RKO (cell line): Measurements from ENCODE around the gene RABGAP1L.
A peak's percentile ranks its signal among the peaks of the same experiment; 100 is the strongest.
"Not testable (repeated sequence)": the region's sequence is repeated elsewhere in the genome, so short reads cannot be mapped to it uniquely, and the experiment has no call there.

Experiments
- DNase-seq: peaks from one replicate; pipeline ENCODE4 v3.0.0-alpha.2; 2016; ENCODE audit warnings: low spot score

RABGAP1L gene

DNA sequence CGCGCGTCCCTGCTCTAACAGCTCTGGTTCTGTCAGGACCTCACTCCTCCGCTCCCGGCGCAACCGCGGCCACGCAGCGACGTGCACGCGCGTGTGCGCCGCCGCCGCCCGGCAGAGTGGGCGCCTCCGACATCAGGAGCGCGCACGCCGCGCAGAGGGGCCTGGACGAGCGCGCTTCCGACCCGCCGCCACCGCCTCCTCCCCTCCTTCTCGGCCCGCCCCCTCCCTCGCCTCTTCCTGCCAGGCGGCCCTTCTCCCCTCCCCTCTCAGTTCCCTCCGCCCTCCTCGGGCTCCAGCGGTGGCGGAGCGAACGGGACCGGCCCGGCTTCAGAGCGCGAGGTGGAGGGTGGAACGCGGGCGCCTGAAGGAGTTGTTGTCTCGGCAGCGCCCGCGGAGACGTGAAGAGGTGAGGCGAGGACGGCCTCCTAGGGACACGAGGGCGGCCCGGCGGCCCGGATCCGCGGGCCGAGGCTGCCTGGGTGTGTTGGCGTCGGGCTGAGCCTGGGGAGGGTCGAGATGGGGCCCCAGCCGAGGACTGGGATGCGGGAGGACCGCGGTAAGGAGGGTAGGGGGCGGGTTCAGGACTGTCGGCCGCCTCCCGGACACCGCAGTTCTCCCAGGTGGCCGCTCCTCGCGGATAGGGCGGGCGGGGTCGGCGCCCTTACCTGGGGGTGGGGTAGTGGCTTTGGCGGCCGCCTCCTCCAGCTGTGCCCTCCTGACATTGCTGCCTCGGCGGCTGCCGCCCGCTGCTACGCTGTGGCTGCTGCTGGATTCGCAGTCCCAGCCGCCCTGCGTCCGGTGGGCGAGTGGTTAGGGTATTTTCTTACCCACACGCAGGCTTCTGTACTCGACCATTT, at the start of gene RABGAP1L:
RABGAP1L (plus strand) TSS at position 269 of the 857 bp plus-strand sequence.
- peak; percentile 93 for DNase-seq

DNA sequence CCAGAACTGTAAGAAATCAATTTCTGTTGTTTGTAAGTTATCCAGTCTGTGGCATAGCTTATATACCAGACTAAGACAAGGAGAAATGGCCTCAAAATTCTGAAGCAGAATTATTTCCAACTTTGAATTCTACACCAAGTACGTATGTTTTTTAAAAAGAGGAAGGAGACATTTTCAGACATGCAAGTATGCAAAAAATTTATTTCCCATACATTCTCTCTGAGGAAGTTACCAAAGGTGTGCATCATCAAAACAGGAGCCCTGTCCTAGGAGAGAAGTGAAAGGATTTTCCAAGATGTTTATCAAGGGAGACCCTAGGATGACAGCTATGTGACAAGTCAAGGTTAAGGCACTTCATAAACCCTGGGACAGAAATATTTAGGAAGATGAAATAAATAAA, 49.3 kb upstream of the RABGAP1L start:
- DNase-seq, result no peak

DNA sequence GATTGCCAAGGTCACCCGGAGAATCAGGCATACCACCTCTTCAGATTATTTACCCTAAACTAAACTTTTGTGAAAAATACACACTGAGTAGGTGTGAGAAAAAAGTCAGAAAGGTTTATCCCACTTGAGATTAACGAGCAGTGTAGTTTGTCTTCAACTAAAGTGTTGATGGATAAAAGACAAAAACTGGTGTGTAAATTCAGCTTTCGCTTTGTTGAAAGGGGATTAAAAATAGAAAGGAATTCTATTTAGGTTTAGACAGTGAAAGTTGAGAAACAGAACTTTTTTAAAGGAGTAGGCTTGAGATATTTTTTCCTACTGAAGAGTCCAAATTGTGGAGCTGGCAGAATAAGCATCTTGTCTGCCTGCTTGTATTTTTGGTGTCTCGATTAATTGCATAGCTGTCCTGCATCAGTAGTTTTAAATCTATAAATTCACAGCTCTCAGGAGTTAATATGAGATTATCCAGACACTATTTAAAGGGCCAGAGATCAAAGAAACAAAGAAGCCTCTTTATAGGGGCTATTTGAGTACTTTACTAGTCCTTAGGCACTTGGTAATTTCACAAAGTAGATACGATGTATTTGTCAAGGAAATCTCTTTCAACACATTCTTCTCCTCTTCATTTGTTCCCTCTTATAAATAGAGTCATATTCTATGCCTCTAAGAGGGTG, 46.7 kb upstream of the RABGAP1L start:
- no peak for DNase-seq

DNA sequence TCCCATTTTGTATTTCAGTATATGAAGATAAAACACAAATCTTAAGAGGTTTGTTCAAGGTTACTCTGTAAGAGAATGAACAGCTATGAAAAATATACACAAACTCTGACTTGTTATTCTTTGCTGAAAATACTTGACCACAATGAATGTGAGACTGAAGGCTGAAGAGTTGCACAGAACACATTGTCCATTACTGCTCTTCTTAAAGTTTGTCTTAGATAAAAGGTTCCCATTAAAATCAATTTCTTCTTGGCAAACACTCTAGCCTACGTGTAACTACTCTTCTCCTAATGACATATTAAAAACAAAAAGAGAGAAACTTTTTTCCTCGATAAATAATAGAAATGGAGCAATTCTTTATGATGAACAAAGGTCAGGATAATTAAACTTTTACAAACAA, 45.2 kb upstream of the RABGAP1L start:
- no peak for DNase-seq

DNA sequence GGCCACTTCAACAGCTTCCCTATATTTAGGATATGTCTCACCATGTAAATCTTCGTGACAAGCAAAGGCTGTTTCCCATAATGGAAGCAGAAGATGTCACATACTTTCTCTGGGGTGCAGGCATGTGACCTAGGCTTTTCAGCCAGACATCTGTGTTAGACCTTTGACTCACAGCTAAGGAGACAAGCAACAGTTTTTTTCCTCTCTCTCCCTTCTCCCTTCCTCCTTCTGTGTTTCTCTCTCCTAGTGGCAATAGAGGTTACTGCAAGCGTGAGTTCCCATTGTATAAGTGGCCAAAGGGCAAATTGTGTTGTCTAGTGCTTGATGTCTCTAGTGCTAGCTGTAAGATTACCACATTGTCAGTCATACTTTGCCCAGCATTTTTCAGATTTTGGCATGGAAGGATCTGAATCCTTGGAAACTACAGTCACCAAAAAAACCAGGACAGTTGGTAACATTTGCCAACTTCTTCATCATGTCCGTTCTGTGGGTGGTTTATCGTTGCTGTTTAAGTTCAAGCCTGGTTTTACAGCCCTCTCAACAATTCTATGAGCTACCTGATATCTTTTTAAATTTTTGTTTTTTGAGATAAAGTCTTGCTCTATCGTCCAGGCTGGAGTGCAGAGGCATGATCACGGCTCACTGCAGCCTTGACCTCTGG, 44.4 kb upstream of the RABGAP1L start:
- peak; percentile 85 for DNase-seq

DNA sequence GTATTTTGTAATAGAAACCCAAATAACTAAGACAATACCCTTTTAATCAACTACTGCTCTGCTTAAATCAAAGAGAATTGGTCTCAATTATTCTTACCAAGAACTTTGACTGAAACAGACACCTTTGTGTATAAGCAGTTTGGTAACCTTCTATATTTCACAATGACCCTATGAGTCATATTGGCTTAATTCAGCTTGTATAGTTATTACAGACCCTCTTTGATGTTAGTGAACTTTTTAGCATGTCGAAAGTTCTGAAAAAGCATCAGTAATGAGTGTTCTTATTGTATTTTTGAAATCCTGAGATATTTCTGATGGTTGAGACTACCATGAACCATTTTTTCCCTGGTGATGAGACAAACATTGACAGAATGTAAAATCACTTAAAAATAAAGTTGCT, 43.3 kb upstream of the RABGAP1L start:
- no peak for DNase-seq

DNA sequence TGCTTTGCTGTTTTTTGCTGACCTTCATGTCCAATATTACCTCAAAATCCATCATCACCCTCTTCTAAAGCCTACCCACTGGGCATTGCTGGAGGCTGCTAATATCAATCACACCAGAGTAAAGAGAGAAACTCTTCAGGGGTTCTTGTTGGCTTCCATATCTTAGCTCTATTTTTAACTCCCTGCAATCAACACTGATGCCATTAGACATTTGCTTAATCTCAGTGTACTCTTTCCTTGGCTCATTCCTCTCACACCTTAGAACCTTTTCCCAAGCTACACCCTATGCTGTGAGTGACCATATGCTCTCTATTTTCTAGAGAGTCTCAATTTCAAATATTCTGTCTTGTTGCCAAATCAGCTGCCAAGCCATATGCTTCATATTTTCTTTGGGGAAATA, 40.6 kb upstream of the RABGAP1L start:
- DNase-seq, result no peak

DNA sequence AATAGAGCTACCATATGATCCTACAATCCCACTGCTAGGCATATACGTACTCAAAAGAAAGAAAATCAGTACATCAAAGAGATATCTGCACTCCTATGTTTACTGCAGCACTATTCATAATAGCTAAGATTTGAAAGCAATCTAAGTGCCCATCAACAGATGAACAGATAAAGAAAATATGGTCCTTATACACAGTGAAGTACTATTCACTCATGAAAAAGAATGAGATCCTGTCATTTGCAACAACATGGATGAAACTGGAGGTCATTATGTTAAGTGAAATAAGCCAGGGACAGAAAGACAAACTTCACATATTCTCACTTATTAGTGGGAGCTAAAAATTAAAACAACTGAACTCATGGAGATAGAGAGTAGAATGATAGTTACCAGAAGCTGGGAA, 37.0 kb upstream of the RABGAP1L start:
- not testable (repeated sequence) for DNase-seq

DNA sequence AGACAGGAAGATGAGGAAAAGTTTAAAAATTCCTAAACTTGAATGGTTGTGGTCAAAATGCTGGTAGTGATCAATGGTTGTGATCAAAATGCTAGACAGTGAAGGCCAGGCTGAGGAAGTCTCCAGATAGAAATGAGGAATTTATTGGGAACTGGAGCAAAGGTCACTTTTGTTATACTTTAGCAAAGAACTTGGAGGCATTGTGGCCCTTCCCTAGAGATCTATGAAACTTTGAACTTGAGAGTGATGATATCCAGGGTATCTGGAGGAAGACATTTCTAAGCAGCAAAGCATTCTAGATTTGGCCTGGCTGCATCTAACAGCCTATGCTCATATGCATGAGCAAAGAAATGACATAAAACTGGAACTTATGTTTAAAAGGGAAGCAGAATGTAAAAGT, 35.5 kb upstream of the RABGAP1L start:
- no peak for DNase-seq

DNA sequence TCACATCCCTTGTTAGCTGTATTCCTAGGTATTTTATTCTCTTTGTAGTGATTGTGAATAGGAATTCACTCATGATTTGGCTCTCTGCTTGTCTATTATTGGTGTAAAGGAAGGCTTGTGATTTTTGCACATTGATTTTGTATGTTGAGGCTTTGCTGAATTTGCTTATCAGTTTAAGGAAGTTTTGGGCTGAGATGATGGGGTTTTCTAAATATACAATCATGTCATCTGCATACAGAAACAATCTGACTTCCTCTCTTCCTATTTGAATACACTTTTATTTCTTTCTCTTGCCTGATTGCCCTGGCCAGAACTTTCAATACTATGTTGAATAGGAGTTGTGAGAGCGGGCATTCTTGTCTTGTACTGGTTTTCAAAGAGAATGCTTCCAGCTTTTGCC, 32.1 kb upstream of the RABGAP1L start:
- not testable (repeated sequence) for DNase-seq

DNA sequence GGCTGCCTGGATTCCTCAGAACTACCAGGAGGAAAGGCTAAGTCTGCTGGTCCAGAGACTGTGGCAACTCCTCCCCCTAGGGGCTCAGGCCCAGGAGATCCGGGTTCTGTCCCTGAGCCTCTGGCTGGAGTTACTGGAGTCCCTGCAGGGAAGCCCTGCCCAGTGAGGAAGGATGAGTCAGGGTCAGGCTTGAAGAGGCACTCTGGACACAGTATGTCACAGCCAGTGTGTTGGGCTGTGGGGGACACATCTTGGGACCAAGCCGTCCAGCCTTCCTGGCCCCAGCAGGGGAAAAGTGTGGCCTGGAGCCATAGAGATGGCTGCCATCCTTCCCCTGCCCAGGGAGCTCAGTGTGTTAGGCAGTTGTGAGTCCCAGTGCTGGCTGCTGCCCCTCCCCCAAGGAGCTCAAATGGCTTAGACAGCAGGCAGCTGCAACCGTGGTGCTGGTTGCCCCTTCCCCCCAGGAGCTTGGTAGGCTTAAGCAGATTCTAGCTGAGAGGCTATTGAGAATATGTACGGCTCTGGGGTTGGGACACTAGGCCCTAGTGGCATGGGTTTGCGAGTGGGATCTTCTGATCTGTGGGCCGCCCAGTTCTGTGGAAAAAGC, 28.2 kb upstream of the RABGAP1L start:
- DNase-seq, result no peak

DNA sequence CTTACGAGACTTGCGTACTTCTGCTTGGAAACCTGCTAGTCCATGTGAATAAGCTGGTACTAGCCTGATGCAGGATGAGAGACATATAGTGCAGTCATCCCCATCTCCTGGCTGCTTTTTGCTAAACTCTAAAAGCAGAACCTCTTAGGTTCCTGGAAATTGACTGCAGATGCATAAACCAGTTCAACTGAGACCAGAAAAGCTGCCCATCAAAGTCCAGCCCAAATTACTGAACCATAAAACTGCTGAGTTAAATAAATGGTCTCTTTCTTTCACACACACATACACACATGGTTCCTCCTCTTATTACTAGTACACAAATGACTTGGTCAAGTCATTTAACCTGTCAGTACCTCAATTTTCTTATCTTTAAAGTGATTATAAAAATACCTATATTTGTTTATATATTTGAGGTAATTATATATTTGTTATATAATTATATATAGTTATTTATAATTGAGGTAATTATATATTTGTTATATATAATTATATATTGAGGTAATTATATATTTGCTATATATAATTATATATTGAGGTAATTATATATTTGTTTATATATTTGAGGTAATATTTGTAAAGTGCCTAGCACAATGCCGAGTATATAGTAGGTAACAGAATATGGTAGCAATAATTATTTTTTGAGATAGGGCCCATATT, 25.2 kb upstream of the RABGAP1L start:
- DNase-seq, result no peak

DNA sequence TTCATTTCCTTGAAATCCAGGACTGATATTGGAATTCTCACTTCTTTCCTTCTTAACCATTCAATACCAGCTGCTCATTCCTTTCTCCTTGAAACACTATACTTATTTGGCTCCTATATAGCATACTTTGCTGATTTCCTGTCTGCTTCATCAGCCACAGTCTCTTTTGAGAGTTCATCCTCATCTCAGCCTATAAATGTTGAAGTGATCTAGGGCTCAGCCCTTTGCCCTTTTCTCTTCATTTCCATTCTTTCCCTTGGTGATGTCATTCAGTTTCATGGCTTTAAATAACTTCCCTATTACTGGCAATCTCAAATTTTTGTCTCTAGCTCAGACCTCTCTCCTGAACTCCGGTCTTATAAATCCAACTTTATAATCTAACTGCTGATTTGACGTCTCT, 24.1 kb upstream of the RABGAP1L start:
- no peak for DNase-seq

DNA sequence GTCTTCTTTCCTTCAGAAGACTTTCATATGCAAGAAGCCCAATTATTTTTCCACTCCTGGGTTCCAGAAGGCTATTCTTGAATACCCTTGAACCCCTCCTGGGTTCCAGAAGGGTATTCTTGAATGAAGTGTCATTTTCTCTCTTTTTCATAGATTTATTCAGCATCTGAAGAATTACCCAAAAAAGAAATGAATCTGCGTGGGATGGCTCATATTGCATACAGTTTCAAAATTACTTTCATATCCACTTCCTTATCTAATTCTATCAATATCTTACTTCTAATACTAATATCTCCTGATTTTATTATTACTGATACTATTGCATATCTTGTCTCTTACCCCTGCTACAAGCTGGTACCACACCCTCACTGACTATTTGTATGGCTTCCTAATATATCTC, 22.6 kb upstream of the RABGAP1L start:
- no peak for DNase-seq

DNA sequence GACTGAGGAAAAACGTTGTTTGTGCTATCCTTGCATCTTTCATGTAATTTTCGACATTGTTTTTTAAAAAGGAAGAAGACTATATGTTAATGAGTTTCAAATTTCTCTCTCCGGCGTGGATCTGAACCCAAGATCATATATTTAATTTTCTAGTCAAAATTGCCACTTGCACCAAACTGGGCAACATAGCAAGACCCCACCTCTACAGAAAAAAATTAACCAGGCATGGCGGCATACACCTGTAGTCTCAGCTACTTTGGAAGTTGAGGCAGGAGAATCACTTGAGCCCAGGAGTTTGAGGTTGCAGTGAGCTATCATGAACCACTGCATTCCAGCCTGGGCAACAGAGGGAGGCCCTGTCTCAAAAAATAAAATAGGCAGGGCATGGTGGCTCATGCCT, 16.5 kb upstream of the RABGAP1L start:
- no peak for DNase-seq

DNA sequence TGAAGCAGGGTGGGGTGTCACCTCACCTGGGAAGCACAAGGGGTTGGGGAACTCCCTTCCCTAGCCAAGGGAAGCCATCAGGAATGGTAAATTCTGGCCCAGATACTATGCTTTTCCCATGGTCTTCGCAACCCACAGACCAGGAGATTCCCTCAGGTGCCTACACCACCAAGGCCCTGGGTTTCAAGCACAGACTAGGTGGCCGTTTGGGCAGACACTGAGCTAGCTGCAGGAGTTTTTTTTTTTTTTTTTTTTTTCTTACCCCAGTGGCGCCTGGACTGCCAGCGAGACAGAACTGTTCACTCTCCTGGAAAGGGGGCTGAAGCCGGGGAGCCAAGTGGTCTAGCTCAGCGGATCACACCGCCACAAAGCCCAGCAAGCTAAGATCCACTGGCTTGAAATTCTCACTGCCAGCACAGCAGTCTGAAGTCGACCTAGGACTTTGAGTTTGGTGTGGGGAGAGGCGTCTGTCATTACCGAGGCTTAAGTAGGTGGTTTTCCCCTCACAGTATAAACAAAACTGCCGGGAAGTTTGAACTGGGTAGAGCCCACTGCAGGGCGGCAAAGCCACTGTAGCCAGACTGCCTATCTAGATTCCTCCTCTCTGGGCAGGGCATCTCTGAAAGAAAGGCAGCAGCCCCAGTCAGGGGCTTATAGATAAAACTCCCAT, 15.5 kb upstream of the RABGAP1L start:
- not testable (repeated sequence) for DNase-seq

DNA sequence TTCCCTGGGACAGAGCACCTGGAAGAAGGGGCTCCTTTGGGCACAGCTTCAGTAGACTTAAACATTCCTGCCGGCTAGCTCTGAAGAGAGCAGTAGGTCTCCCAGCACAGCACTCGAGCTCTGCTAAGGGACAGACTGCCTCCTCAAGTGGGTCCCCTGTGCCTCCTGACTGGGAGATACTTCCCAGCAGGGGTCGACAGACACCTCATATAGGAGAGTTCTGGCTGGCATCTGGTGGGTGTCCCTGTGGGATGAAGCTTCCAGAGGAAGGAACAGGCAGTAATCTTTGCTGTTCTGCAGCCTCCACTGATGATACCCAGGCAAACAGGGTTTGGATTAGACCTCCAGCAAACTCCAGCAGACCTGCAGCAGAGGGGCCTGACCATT, 14.9 kb upstream of the RABGAP1L start:
- not testable (repeated sequence) for DNase-seq

DNA sequence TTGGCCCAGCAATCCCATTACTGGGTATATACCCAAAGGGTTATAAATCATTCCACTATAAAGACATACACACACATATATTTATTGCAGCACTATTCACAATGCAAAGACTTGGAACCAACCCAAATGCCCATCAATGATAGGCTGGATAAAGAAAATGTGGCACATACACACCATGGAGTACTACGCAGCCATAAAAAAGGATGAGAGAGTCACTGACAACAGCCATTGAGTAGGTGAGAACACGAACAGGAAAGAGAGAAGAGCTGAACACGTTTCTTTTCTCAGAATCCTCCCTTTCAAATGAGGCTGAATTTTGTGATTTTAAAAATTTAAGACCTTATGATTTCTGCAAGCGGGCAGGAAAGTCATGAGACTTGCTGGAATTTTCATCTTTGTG, 10.1 kb upstream of the RABGAP1L start:
- no peak for DNase-seq

DNA sequence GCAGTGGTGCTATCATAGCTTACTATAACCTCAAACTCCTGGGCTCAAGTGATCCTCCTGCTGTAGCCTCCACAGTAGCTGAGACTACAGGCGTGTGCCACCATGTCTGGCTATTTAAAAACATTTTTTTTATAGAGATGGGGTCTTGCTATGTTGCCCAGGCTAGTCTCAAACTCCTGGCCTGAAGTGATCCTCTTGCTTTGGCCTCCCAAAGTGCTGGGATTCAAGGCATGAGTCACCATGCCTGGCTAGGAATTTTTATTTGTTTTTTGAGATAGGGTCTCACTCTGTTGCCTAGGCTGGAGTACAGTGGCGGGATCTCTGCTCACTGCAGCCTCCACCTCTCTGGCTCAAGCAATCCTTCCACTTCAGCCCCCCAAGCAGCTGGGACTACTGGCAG, 8.8 kb upstream of the RABGAP1L start:
- DNase-seq, result no peak

DNA sequence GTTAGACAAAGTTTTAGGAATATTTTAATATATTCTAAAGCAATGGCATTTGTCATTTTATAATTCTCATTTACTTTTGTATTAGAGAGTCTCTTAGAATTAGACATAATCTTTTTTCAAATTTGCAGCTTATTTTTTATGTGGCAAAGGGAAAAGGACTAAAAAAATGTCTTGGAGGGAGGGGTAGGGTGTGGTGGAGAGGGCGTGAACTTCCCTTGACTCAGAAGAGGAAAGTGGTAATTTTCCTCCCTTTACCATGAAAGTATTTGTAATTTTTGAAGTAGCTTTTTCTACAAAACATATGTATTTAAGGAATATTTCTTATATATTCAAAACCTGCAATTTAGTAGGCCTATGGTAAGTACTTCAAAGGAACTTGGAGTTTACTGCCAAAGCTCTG, 6.9 kb upstream of the RABGAP1L start:
- no peak for DNase-seq

DNA sequence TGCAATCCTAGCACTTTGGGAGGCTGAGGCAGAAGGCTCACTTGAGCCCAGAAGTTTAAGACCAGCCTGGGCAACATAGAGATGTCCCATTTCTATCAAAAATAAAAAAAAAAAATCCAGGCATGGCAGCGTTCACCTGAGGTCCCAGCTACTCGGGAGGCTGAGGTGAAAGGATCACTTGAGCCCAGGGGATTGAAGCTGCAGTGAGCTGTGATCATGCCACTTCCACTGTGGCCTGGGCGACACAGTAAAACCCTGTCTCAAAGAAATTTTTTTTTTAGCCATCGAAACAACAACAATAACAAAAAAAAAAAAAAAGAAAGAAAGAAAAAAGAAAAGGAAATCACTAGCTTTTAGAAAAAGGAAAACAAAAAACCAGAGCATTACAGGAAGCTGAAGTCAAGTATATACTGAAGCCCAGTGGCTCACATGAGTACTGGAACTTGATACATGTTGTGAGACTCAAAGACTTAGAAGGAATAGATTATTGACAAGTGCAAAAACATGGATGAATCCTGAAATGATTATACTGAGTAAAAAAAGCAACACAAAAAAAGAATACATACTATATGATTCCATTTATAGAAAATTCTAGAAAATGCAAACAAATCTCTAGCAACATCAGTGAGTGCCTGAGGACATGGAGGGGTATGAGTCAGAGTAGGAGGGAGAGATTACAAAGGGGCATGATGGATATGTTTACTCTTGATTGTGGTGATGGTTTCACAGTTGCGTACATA, 6.1 kb upstream of the RABGAP1L start:
- no peak for DNase-seq
